Colonic mucosa (tissue), 4 donors: ENCODE data around the gene SLX9. TPM values are rescaled to one million over a fixed set of nuclear protein-coding genes. Genes with fewer than 3 reads are reported as not detected.

ENCODE experiments used
- DNase-seq: peaks from one replicate; pipeline ENCODE4 v3.0.0-alpha.2; 2020
- H3K27ac ChIP-seq: fragments of 200-600 bp; one replicate; pipeline ENCODE4 v1.8.0; 2021
- H3K27me3 ChIP-seq: fragments of 200-600 bp; one replicate; pipeline ENCODE4 v1.8.0; 2021
- H3K36me3 ChIP-seq: fragments of 200-600 bp; one replicate; pipeline ENCODE4 v1.8.0; 2021
- H3K4me1 ChIP-seq: fragments of 200-600 bp; one replicate; pipeline ENCODE4 v1.8.0; 2021; ENCODE audit warnings: mild to moderate bottlenecking
- H3K4me3 ChIP-seq: fragments of 200-600 bp; one replicate; pipeline ENCODE4 v1.8.0; 2021
- H3K9ac ChIP-seq, 2 donors: one replicate each; pipeline ENCODE4 v1.7.0; 2013; ENCODE audit warnings: control low read depth in 2 of 2, low read depth in 2 of 2, low read length in 2 of 2
- H3K9me3 ChIP-seq: fragments of 200-600 bp; one replicate; pipeline ENCODE4 v1.8.0; 2021
- CTCF ChIP-seq: fragments of 200-600 bp; IDR thresholded peaks from one replicate; pipeline ENCODE4 v1.8.0; 2022; ENCODE audit warnings: antibody characterized with exemption, mild to moderate bottlenecking
- intact Hi-C: fragments of 100-400 bp; cut with DNase I; formaldehyde crosslinking; loops from one replicate; pipeline ENCODE4 v1.14.1; 2022
- total RNA-seq, 2 donors: library from RNA; stranded (reverse); fragmentation: NEBNext Ultra II Directional in 1 of 2; extraction: Animal tissue kit (Norgen Biotek cat#: 25700) in 1 of 2; gene quantifications; one replicate each; pipeline ENCODE4 v1.2.1, GENCODE V29; 2021
- donor health status: healthy.
- donor health status: DM: no; HTN: no; CAD: no.
- donor health status: DM: no; HTN: no; CAD: no.

SLX9 gene
- total RNA-seq, 2 donors from 2014 or later = 30.6 to 50.1 TPM

GRCh38 chr21:44899768-44900558 lies 39.9 kb upstream of the SLX9 start:
- TF ChIP-seq CTCF = no peak
- no peaks in the 10 kb centered on the region for H3K9me3 ChIP-seq
- DNase-seq = no peak
- no peak overlapping the region for H3K9ac ChIP-seq
- H3K36me3 ChIP-seq = no peaks in the 10 kb centered on the region
- H3K27ac ChIP-seq = no peak overlapping the region
- peaks cover 4% of the 10 kb centered on the region for H3K4me1 ChIP-seq
- intact Hi-C loops = no loop called here
- H3K27me3 ChIP-seq = no peaks in the 10 kb centered on the region
- H3K4me3 ChIP-seq = no peak overlapping the region

GRCh38 chr21:44900559-44901251 lies 39.1 kb upstream of the SLX9 start:
- Histone ChIP-seq H3K36me3 (no peaks in the 10 kb centered on the region), H3K9me3 (no peaks in the 10 kb centered on the region), H3K27me3 (no peaks in the 10 kb centered on the region), H3K4me3 (no peak overlapping the region), H3K27ac (no peak overlapping the region), H3K9ac (no peak overlapping the region), H3K4me1 (peaks cover 4% of the 10 kb centered on the region)
- DNase-seq = no peak
- intact Hi-C loops = no loop called here
- no peak for TF ChIP-seq CTCF

GRCh38 chr21:44901391-44902074 lies 38.3 kb upstream of the SLX9 start:
- DNase-seq = no peak
- Histone ChIP-seq H3K36me3 (no peaks in the 10 kb centered on the region), H3K27ac (no peak overlapping the region), H3K9me3 (no peaks in the 10 kb centered on the region), H3K27me3 (no peaks in the 10 kb centered on the region), H3K4me1 (peaks cover 4% of the 10 kb centered on the region), H3K4me3 (no peak overlapping the region), H3K9ac (no peak overlapping the region)
- TF ChIP-seq CTCF = no peak
- intact Hi-C loops = no loop called here

- H3K27me3 ChIP-seq = no peaks in the 10 kb centered on the region
- TF ChIP-seq CTCF = no peak
- intact Hi-C loops = no loop called here
- no peaks in the 10 kb centered on the region for H3K9me3 ChIP-seq
- H3K36me3 ChIP-seq = no peaks in the 10 kb centered on the region
- H3K4me1 ChIP-seq = peaks cover under 1% of the 10 kb centered on the region
- no peak overlapping the region for H3K4me3 ChIP-seq
- no peak overlapping the region for H3K9ac ChIP-seq
- no peak for DNase-seq
- H3K27ac ChIP-seq = no peak overlapping the region
Observed at GRCh38 chr21:44902268-44903049, 37.4 kb upstream of the SLX9 start.
